Spinal cord (tissue), 10 donors: ENCODE data around the gene PACRG. TPM values are rescaled to one million over a fixed set of nuclear protein-coding genes. Genes with fewer than 3 reads are reported as not detected.

ENCODE experiments used
- DNase-seq, 6 donors: peaks; one replicate each; pipeline versions ENCODE4 v3.0.0 to v3.0.0-alpha.2; 2013 to 2015; ENCODE audit warnings: low spot score in 6 of 6, low read depth in 4 of 6
- H3K27ac ChIP-seq: one replicate; pipeline ENCODE4 v1.5.1; 2013; ENCODE audit warnings: low read depth, low read length, control low read depth
- H3K27me3 ChIP-seq: one replicate; pipeline ENCODE4 v1.6.1; 2013; ENCODE audit warnings: low read length; ENCODE audit not compliant: control insufficient read depth, insufficient read depth
- H3K36me3 ChIP-seq: one replicate; pipeline ENCODE4 v1.6.1; 2013; ENCODE audit warnings: low read length; ENCODE audit not compliant: control insufficient read depth, insufficient read depth
- H3K4me1 ChIP-seq: one replicate; pipeline ENCODE4 v1.6.1; 2013; ENCODE audit warnings: low read length; ENCODE audit not compliant: control insufficient read depth, insufficient read depth
- H3K4me3 ChIP-seq: one replicate; pipeline ENCODE4 v1.5.1; 2013; ENCODE audit warnings: low read depth, low read length, control low read depth
- H3K9me3 ChIP-seq: one replicate; pipeline ENCODE4 v1.6.1; 2013; ENCODE audit warnings: low read length; ENCODE audit not compliant: control insufficient read depth, insufficient read depth
- WGBS: methylation state at CpG from one replicate; pipeline ENCODE4 v1.1.5; 2013; ENCODE audit warnings: missing lambda C conversion rate; ENCODE audit not compliant: insufficient coverage; 5-methylcytosine and 5-hydroxymethylcytosine counted together
- polyA plus RNA-seq, 2 donors: library from polyadenylated mRNA; unstranded; fragments of 120-200 nt; gene quantifications; one replicate each; pipeline ENCODE4 v1.2.1, GENCODE V29; 2013; ENCODE audit not compliant: insufficient read length in 2 of 2
- total RNA-seq, 2 donors: library from RNA; depleted of rRNA in 1 of 2; stranded (reverse); fragments of 120-200 nt in 1 of 2; fragments of >200 nt in 1 of 2; gene quantifications; one replicate each; pipeline versions ENCODE4 v1.2.3 to v1.2.4, GENCODE V29; 2013 to 2014
- donor health status: healthy.

Gene PACRG
- total and polyA plus RNA-seq, 4 donors: 9.5 to 21.2 (median 17.8) TPM

DNA sequence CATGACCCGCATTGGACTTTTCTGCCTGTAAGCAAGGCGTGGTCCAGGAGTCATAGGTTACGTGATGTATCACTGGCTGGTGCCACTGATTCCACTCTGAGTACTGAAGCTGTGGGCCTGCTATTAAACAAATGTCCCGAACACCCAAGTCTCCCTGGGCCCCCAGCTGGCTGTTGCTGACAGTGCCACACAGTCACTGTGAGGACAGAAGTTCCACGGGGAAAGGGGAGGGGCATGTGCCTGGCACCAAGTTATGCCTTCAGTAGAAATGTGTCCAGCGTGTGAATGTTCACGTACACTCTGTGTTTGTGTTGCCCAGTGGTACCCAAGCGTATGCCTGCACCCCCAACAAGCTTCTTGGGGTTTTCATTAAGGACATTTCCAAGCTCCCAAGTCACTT, 515.3 kb downstream of the PACRG start:
- H3K4me3 ChIP-seq: no peak overlapping the region
- peaks cover 23% of the 10 kb centered on the region for H3K4me1 ChIP-seq
- peak overlapping the region; percentile 67 for H3K27ac ChIP-seq

GRCh38 chr6:163243692-163244589, 516.2 kb downstream of the PACRG start:
- Histone ChIP-seq H3K9me3 (no peaks in the 10 kb centered on the region), H3K4me1 (peaks cover 29% of the 10 kb centered on the region), H3K4me3 (no peak overlapping the region), H3K27me3 (no peaks in the 10 kb centered on the region), H3K27ac (peak overlapping the region; percentile 73), H3K36me3 (no peaks in the 10 kb centered on the region)
- WGBS: 42% methylated on average over 8 of the region's 11 CpGs
- DNase-seq: peak in 2 of 6 donors; percentile 47 to 65

More for the DNA sequence above, 515.3 kb downstream of the PACRG start:
- H3K36me3 ChIP-seq: no peaks in the 10 kb centered on the region
- H3K27me3 ChIP-seq: no peaks in the 10 kb centered on the region
- DNase-seq: peak in 2 of 6 donors; percentile 22 to 57
- no peaks in the 10 kb centered on the region for H3K9me3 ChIP-seq
- 81% methylated on average over 4 of the region's 8 CpGs for WGBS

DNA sequence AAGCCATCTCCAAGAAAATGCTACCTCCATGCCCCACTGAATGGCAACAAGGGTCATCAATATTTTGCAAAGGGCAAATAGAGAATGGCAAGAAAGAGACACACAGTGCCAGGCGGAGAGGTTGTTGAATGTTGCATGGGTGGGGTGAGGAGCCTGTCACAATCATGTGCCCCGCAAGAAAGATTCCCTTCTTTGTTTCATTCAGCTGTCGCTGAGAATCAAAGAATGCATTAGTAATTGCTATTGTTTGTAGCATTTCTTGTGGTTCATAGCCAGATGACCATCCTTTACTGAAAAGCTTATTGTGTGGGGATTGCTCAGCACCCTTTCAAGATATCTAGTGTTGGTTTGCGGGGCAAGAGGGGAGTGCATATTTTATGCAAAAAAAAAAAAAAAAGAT, 520.3 kb downstream of the PACRG start:
- no peak for DNase-seq
- no peaks in the 10 kb centered on the region for H3K27me3 ChIP-seq
- no peaks in the 10 kb centered on the region for H3K9me3 ChIP-seq
- WGBS: 60% methylated on average over 3 of the region's 4 CpGs
- H3K4me3 ChIP-seq: no peak overlapping the region
- H3K36me3 ChIP-seq: peaks cover 3% of the 10 kb centered on the region
- H3K27ac ChIP-seq: peak overlapping the region; percentile 33
- peaks cover 36% of the 10 kb centered on the region for H3K4me1 ChIP-seq

GRCh38 chr6:163249651-163250101, 521.9 kb downstream of the PACRG start:
- H3K36me3 ChIP-seq: peaks cover 3% of the 10 kb centered on the region
- H3K4me3 ChIP-seq: no peak overlapping the region
- peak in 5 of 6 donors; percentile 64 to 87 (median 69) for DNase-seq
- no peaks in the 10 kb centered on the region for H3K27me3 ChIP-seq
- H3K9me3 ChIP-seq: no peaks in the 10 kb centered on the region
- H3K27ac ChIP-seq: peak overlapping the region; percentile 83
- whole genome bisulfite sequencing: 53% methylated on average over 7 of the region's 8 CpGs
- H3K4me1 ChIP-seq: peaks cover 39% of the 10 kb centered on the region

GRCh38 chr6:163250116-163250515, 522.3 kb downstream of the PACRG start:
- H3K27me3 ChIP-seq: no peaks in the 10 kb centered on the region
- DNase-seq: no peak
- H3K27ac ChIP-seq: peak overlapping the region; percentile 83
- no peaks in the 10 kb centered on the region for H3K9me3 ChIP-seq
- H3K4me1 ChIP-seq: peaks cover 43% of the 10 kb centered on the region
- WGBS: no CpG with 5 or more reads among the region's 4 CpGs
- H3K4me3 ChIP-seq: no peak overlapping the region
- H3K36me3 ChIP-seq: peaks cover 3% of the 10 kb centered on the region

DNA sequence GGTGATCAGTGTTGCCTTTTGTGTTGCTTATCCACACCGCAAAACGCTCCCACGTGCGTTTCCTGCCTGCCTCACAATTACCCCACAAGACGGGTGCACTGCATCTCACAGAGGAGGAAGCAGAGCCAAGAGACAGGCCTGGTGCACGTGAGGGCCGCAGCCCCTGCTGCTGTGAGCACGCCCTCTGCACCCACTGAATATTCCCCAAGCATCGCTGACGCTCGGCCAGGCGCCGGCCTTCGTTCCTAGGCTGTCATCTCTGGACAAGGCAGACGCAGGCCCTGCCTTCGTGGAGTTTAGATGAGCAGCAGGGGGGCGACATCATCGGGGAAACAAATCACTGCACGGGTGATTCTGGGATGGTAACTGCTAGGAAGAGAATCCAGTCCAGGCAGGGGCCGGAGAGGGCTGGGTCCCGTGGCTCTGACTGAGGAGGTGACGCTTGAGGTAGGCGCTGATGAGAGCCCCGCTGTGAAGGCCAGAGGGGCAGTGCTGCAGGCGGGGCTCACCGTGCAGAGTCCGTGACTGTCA, 524.4 kb downstream of the PACRG start:
- H3K4me1 ChIP-seq: peaks cover 47% of the 10 kb centered on the region
- DNase-seq: no peak
- no peaks in the 10 kb centered on the region for H3K27me3 ChIP-seq
- H3K4me3 ChIP-seq: no peak overlapping the region
- 41% methylated on average over 20 of the region's 27 CpGs for WGBS
- no peak overlapping the region for H3K27ac ChIP-seq
- no peaks in the 10 kb centered on the region for H3K9me3 ChIP-seq
- peaks cover 3% of the 10 kb centered on the region for H3K36me3 ChIP-seq

DNA sequence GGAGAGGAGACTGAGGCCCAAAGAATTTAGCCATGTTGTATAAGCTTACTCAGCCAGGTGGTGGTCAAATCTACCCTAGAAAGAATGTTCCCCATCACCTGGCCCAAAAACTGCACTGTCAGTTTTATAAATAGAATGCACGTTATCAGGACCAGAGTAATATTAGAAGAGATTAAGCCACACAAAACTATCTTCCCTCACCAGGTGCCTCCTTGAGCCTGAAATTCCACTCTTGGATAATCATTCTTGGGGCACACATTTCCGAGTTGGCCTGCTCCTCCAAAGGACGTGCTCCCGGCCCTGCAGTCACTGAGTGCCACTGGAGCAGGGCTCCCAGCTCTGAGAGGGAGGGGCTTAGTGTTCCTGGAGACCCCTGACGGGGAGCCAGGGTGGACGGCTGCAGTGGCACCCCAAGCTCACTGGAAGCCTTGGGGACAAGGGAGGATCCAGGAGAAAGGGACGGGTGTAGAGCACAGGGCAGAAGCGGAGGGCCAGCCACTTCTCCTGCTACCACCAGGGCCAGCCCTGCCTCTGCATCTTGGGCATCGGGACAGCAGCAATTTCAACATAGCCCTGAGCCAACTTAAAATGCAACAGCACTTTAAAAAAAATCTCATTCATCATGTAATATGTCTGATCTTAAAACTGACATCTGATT, 525.9 kb downstream of the PACRG start:
- 54% methylated on average over 6 of the region's 9 CpGs for WGBS

GRCh38 chr6:163254341-163254835, 526.6 kb downstream of the PACRG start:
- WGBS: 58% methylated on average over 4 of the region's 7 CpGs
- Histone ChIP-seq H3K9me3 (no peaks in the 10 kb centered on the region), H3K4me1 (peaks cover 39% of the 10 kb centered on the region), H3K27me3 (no peaks in the 10 kb centered on the region), H3K36me3 (peaks cover 3% of the 10 kb centered on the region), H3K27ac (peak overlapping the region; percentile 73), H3K4me3 (no peak overlapping the region)
- peak in 1 of 6 donors; percentile 34 for DNase-seq

More for the DNA sequence above, 525.9 kb downstream of the PACRG start:
- H3K27ac ChIP-seq: peak overlapping the region; percentile 73
- H3K4me1 ChIP-seq: peaks cover 41% of the 10 kb centered on the region
- H3K36me3 ChIP-seq: peaks cover 3% of the 10 kb centered on the region
- no peaks in the 10 kb centered on the region for H3K9me3 ChIP-seq
- DNase-seq: no peak
- H3K4me3 ChIP-seq: no peak overlapping the region
- H3K27me3 ChIP-seq: no peaks in the 10 kb centered on the region

DNA sequence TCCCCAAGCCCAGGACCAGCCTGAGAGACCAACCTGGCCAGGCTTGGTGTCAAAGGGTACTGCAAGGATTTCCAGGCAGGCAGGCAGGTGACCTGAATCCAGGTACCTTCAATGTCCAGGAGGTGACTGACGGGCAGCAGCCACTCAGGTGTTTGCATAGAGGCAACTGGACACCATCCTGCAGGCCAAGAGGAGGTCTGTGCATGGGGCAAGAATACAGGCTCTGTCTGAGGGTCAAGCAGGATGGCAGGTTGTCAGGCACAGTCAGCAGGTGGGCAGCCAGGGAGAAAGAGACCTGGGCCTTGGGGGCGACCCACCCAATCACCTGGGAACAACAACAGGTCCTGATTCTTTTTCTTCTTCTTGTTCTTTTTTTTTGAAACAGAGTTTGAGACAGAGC, 527.5 kb downstream of the PACRG start:
- DNase-seq: no peak
- Histone ChIP-seq H3K4me3 (no peak overlapping the region), H3K27ac (peak overlapping the region; percentile 19), H3K27me3 (no peaks in the 10 kb centered on the region), H3K9me3 (no peaks in the 10 kb centered on the region), H3K36me3 (peaks cover 3% of the 10 kb centered on the region), H3K4me1 (peaks cover 39% of the 10 kb centered on the region)
- WGBS: 100% methylated on average over 2 of the region's 2 CpGs
